HUES48 (cell line): ENCODE results near the gene MYOM1.
"Not testable (repeated sequence)": the region's sequence is repeated elsewhere in the genome, so short reads cannot be mapped to it uniquely, and the experiment has no call there.

Experiments used
- H3K27ac ChIP-seq: one replicate; pipeline ENCODE4 v1.7.0; 2013; ENCODE audit warnings: low read depth, low read length, inconsistent platforms
- H3K27me3 ChIP-seq: 2 replicates; pipeline ENCODE4 v1.6.1; 2013; ENCODE audit warnings: mild to moderate bottlenecking, low read length; ENCODE audit not compliant: control insufficient read depth, insufficient read depth
- H3K36me3 ChIP-seq: 2 replicates; pipeline ENCODE4 v1.6.1; 2013; ENCODE audit warnings: low read length; ENCODE audit not compliant: control insufficient read depth, insufficient read depth
- H3K4me1 ChIP-seq: 2 replicates; pipeline ENCODE4 v1.6.1; 2013; ENCODE audit warnings: mild to moderate bottlenecking, low read length; ENCODE audit not compliant: control insufficient read depth, insufficient read depth
- H3K4me3 ChIP-seq: 2 replicates; pipeline ENCODE4 v1.5.1; 2013; ENCODE audit warnings: mild to moderate bottlenecking, low read depth, low read length
- H3K9ac ChIP-seq: 2 replicates; pipeline ENCODE4 v1.6.1; 2013; ENCODE audit warnings: mild to moderate bottlenecking, low read depth, low read length, moderate library complexity
- H3K9me3 ChIP-seq: 2 replicates; pipeline ENCODE4 v1.6.1; 2013; ENCODE audit warnings: low read length; ENCODE audit not compliant: control insufficient read depth, insufficient read depth

The MYOM1 gene

GRCh38 chr18:3233004-3233403 is 13.2 kb upstream of the MYOM1 start:
- Histone ChIP-seq H3K4me3 (no peak overlapping the region), H3K27me3 (no peaks in the 10 kb centered on the region), H3K27ac (no peak overlapping the region), H3K36me3 (no peaks in the 10 kb centered on the region), H3K9ac (no peak overlapping the region), H3K9me3 (no peaks in the 10 kb centered on the region), H3K4me1 (peaks cover 7% of the 10 kb centered on the region; the same call in 1 of the 2 replicates)

DNA sequence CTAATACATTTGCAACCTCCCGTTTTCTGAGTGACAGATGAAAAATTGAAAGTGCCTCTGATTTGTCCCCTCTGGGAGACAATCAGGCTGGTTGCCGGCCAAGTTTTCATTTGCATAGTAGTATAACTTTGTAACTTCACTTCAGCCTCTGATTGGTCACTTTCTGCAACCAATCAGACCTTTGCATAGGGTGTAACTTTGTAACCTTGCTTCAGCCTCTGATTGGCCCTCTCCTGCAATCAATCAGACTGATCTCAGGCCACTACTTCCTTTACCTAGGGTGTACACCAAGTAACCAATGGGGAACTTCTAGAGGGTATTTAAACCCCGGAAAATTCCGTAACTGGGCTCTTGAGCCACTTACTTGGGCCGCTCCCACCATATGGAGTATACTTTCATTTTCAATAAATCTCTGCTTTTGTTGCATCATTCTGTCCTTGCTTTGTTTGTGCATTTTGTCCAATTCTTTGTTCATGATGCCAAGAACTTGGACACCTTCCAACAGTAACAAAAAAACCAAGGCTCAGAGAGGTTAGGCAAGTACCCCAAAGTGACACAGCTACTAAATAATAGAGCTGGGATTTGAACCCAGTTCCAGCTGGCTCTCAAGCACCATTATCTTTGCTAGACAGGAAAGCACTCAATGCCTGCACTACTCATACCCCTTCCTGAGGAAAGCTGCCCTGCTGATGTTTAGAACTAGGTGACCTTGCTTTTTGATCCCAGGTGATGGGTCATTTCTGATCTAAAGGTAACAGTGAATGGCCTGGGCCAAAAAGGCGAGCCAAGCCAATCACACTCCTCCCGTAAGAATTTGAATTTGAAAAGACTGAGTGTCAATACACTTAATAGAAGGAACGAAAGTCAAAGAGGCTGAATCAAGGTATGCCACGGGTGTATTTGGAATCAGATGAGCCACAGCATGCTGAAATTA is 10.9 kb upstream of the MYOM1 start:
- no peaks in the 10 kb centered on the region for H3K36me3 ChIP-seq
- no peaks in the 10 kb centered on the region for H3K27me3 ChIP-seq
- H3K9me3 ChIP-seq: no peaks in the 10 kb centered on the region
- H3K27ac ChIP-seq: no peak overlapping the region
- no peak overlapping the region for H3K4me3 ChIP-seq
- no peak overlapping the region for H3K9ac ChIP-seq
- peaks cover 7% of the 10 kb centered on the region; the same call in 1 of the 2 replicates for H3K4me1 ChIP-seq

DNA sequence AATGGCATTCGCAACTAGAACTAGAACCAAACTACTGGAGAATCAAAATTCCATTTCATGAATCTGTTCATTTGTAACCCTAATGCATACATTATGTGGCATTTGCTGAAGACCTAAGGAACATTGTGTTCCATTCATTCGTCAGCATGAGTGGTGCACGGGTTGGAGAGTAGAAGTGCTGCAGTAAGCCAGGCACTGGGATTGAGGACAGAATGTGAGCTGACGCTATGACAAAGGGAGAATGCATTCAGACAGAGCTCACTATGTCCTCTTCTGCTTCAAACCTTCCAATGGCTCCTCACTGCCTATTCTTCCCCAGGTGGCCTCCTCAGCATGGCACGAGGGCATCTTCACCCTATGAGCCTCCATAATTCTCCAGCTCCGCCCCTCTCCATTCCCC is 6.3 kb upstream of the MYOM1 start:
- H3K27ac ChIP-seq: no peak overlapping the region
- no peaks in the 10 kb centered on the region for H3K9me3 ChIP-seq
- H3K27me3 ChIP-seq: no peaks in the 10 kb centered on the region
- H3K9ac ChIP-seq: no peak overlapping the region
- no peaks in the 10 kb centered on the region for H3K36me3 ChIP-seq
- H3K4me1 ChIP-seq: peaks cover 4% of the 10 kb centered on the region; the same call in 1 of the 2 replicates
- no peak overlapping the region for H3K4me3 ChIP-seq

DNA sequence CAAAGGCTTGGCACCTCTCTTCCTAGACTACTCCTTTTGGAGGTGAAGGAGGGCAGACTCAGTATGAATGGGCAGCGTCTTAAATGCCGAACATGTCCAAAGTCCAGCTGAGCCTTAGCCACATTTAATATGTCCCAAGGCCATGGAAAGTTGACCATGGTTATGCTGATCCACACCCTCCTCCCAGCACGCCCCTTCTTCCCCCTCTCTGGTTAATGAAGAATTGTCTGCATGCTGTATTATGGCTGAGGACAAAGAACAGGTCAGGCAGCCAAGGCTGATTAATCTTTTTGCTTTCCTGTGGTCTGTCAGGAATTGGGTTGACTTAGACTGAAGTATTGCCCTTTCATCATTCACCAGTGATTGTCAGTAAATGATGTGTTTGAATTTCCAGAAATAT is 5.8 kb upstream of the MYOM1 start:
- H3K27ac ChIP-seq: no peak overlapping the region
- no peaks in the 10 kb centered on the region for H3K9me3 ChIP-seq
- H3K4me1 ChIP-seq: 0 out of 2 replicates have a peak, but pooled peaks cover under 1% of the 10 kb centered on the region

DNA sequence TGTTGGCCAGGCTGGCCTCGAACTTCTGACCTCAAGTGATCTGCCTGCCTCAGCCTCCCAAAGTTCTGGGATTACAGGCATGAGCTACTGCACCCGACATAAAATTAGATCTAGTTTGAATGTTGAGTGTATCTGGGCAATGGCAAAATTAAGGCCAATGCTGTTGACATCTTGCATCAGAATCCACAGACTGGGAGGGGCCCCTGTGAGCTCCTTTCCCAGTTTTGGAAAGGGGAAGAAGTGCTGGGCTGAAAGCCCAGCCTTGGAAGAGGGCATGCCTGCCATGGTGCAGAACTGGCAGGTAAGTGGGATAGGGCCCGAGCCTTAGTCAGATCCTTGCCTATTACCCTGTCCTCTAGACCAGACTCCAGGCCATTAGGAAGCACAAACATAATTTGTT is 4.5 kb upstream of the MYOM1 start:
- Histone ChIP-seq H3K4me1 (peaks cover 12% of the 10 kb centered on the region), H3K9ac (no peak overlapping the region), H3K27me3 (no peaks in the 10 kb centered on the region), H3K27ac (no peak overlapping the region), H3K36me3 (no peaks in the 10 kb centered on the region), H3K9me3 (no peaks in the 10 kb centered on the region), H3K4me3 (no peak overlapping the region)

More for the DNA sequence above, 5.8 kb upstream of the MYOM1 start:
- Histone ChIP-seq H3K36me3 (no peaks in the 10 kb centered on the region), H3K9ac (no peak overlapping the region), H3K27me3 (no peaks in the 10 kb centered on the region), H3K4me3 (no peak overlapping the region)

- H3K27ac ChIP-seq: no peak overlapping the region
- no peaks in the 10 kb centered on the region for H3K27me3 ChIP-seq
- no peak overlapping the region for H3K9ac ChIP-seq
- no peak overlapping the region for H3K4me3 ChIP-seq
- H3K36me3 ChIP-seq: no peaks in the 10 kb centered on the region
- peaks cover 12% of the 10 kb centered on the region for H3K4me1 ChIP-seq
- no peaks in the 10 kb centered on the region for H3K9me3 ChIP-seq
Measured at GRCh38 chr18:3223356-3223755, 3.6 kb upstream of the MYOM1 start.

GRCh38 chr18:3221496-3221895 is 1.7 kb upstream of the MYOM1 start:
- Histone ChIP-seq H3K9me3 (no peaks in the 10 kb centered on the region), H3K9ac (no peak overlapping the region), H3K27ac (no peak overlapping the region), H3K4me1 (peaks cover 12% of the 10 kb centered on the region), H3K4me3 (no peak overlapping the region), H3K27me3 (no peaks in the 10 kb centered on the region), H3K36me3 (no peaks in the 10 kb centered on the region)

DNA sequence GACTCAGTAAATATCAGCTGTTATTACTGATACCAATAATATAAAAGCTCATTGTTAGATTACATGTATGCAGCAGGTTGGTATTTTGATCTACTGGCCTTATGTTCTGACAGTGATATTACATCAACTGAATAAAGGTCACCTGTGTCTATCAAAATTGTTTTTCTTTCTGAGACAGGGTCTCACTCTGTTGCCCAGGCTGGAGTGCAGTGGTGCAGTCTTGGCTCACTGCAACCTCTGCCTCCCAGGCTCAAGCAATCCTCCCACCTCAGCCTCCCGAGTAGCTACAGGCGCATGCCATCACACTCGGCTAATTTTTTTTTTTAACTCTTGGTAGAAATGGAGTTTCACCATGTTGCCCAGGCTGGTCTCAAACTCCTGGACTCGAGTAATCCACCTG is 1.1 kb upstream of the MYOM1 start:
- not testable (repeated sequence) for H3K27ac ChIP-seq, H3K36me3 ChIP-seq, H3K27me3 ChIP-seq, H3K9me3 ChIP-seq, H3K4me3 ChIP-seq, H3K9ac ChIP-seq
- H3K4me1 ChIP-seq: peaks cover 12% of the 10 kb centered on the region

DNA sequence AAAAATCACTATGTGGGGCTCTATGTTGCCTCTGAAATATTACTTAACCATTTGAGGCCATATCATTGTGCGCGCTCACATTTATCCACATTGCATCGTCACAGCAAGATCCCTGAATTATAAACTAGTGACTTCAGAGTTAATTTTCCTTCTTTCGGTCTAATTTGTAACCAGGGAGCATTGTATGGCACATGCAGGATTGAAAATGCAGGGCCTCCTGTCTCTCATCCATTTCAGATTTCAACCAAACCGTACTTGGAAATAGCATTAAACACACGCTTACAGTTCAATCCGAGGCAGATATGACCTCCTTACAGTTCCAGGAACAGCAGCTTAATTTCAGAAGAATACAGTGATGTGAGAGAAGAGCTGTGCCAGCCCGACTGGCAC is 532 bp downstream of the MYOM1 start:
- H3K9me3 ChIP-seq: no peaks in the 10 kb centered on the region
- no peak overlapping the region for H3K9ac ChIP-seq
- no peak overlapping the region for H3K4me3 ChIP-seq
- no peaks in the 10 kb centered on the region for H3K27me3 ChIP-seq
- no peak overlapping the region for H3K27ac ChIP-seq
- peaks cover 12% of the 10 kb centered on the region for H3K4me1 ChIP-seq
- no peaks in the 10 kb centered on the region for H3K36me3 ChIP-seq

DNA sequence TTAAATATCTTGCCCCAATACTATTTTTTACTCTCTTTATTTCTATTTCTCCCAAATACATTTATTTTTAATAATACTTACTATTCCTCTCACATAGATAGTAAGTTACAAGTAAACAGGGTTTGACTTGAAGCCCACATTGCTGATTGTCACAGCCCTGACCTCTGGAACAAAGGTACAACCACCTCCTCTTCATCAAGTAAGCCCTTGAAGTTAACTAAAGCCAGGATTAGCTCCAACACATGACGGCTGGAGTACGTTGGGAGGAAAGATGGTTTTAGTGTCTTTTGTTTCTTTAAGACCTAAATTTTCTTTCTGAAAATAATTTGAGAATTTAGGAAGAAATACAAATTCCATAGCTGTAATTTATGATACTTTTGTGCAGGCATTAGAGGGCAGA is 949 bp downstream of the MYOM1 start:
- H3K4me1 ChIP-seq: peaks cover 12% of the 10 kb centered on the region
- no peak overlapping the region for H3K9ac ChIP-seq
- H3K9me3 ChIP-seq: no peaks in the 10 kb centered on the region
- no peaks in the 10 kb centered on the region for H3K27me3 ChIP-seq
- H3K27ac ChIP-seq: no peak overlapping the region
- no peaks in the 10 kb centered on the region for H3K36me3 ChIP-seq
- no peak overlapping the region for H3K4me3 ChIP-seq

DNA sequence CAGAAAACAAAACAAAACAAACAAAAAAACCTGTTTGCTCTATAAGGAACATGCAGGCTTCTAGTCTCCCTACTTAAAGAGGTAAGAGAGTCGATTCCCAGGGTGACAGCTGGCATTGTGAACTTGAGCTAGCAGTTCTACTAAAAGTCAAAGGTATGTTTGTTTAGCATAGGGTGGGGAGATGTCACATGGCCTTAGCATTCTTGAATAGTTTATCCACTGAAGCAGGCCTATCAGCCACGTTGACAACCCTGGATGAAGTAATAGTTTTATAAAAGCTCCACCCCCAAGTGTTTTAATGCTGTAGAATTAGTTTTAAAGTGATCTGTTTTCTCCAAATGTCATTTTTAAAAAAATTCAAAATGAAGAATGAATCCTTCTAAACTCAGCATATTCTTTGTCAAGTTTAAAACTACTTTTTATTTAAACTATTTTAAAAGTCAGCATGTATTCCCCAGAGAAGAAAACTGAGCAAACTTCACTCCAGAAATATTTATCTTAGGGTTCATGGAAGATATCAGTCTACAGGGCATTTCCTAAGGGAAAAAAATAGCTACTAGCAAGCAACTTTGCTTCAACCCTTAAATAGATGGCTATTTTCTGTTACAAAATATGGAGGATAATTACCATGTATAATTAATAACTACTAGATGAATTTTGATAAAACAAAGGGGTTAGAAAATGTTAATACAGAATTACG is 1.7 kb downstream of the MYOM1 start:
- no peak overlapping the region for H3K4me3 ChIP-seq
- H3K27me3 ChIP-seq: no peaks in the 10 kb centered on the region
- H3K27ac ChIP-seq: no peak overlapping the region
- H3K9ac ChIP-seq: no peak overlapping the region
- H3K36me3 ChIP-seq: no peaks in the 10 kb centered on the region
- H3K4me1 ChIP-seq: peaks cover 12% of the 10 kb centered on the region
- H3K9me3 ChIP-seq: no peaks in the 10 kb centered on the region
